ENCODE measurements around the gene TMC8. TPM values are rescaled to one million over a fixed set of nuclear protein-coding genes. Genes with fewer than 3 reads are reported as not detected.
"Not testable (repeated sequence)": the region's sequence is repeated elsewhere in the genome, so short reads cannot be mapped to it uniquely, and the experiment has no call there.

Gene TMC8
- polyA plus RNA-seq, 3 donors, result 1.1 to 3.5 (median 2.4) TPM

DNA sequence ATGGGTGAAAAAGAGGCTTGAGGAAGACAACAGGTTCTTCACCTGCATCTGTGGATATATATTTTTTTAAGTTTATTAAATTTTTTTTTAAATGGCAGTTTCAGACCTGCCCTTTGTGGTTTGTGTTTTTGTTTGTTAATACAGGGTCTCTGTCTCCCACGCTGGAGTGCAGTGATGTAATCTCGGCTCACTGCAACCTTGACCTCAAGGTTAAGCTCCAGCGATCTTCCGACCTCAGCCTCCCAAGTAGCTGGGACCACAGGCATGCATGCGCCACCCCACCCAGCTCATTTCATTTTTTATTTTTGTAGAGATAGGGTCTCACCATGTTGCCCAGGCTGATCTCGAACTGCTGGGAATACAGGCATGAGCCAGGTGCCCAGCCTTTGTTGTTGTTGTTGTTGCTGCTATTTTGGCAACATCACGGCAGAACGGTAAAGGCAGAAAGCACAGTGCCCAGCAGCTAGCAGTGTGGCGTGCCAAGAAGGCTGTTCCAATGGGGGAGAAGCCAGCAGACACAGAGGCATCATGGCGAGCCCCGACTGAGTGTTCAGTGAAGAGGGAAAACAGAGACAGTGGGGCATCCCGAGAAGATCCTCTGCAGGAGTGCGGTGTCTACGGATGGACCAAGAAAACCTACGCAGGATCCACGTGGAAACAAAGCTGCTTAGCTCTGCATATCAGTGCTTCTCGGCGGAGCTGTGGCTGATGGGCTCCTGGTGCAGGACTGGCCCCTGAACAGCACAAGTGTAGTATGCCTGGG is 21.7 kb upstream of the TMC8 start:
- DNase-seq (ENCODE audit: extremely low read depth in 1 of 11, low read depth in 9 of 11, low spot score in 4 of 11), result no peak

DNA sequence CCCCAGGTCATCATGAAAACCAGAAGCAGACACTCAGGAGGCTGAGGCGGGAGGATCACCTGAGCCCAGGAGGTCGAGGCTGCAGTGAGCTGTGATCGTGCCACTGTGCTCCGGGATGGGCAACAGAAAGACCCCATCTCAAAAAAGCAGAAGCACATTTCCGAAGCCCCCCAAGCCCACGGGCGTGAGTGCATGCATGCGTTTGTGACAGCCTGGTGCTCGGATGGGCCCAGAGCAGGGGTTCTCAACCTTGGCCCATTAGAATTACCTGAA is 21.1 kb upstream of the TMC8 start:
- no peak for DNase-seq (ENCODE audit: extremely low read depth in 1 of 11, low read depth in 9 of 11, low spot score in 4 of 11)

DNA sequence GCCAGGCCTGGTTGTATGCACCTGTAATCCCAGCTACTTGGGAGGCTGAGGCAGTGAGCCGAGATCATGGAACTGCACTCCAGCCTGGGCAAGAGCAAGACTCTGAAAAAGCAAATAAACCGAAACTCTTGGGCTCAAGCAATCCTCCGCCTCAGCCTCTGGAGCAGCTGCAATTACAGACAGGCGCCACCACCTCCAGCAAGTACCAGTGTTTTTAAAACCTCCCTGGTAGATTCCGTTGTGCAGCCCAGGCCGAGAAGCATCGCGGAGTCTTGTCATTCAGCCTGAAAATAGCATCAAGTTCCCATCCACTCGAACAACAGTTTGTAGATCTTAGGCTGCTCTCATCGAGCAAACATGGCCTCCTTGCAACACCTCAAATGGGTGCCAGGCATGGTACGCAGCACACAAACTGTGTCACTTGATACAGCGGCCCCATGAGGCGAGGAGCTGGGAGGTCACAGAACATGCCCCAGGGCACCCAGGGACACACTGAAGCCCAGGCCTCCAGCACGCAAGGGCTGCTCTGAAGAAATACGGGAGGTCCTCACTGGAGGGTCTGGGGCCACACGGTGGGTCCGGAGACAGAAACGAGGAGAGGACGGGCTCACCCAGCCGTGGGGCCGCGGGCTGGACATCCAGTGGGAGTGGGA is 20.1 kb upstream of the TMC8 start:
- no peak for DNase-seq (ENCODE audit: extremely low read depth in 1 of 11, low read depth in 9 of 11, low spot score in 4 of 11)

DNA sequence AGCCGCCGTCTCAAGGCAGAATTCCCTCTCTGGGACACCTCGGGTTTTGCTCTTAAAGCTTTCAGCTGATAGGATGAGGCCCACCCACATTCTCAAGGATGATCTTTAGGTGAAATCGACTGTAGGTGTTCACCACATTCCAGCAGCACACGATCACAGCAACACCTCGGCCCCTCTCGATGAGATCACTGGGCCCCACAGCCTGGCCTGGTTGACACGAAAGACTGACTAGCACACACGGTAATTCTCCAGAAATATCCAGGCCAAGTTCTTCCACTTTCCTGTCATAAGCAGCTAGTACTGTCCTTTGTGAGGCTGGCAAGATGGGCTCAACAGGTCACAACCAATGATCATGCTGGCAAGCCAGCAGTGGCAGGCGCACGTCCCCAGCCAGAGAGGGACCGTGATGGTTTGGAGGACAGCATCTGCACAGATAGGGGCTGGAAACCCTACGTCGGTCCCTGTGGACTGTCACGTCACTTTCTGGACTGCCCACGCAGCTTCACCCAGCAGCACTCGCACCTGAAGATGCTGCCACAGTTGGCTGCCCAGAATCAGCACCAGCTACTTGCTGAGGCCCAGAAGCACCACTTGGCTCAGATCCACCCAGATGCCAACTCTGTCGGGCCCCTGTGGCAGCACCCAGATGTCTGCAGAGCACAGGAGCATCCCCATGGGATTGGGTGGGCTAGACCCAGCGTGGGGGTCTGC is 19.4 kb upstream of the TMC8 start:
- DNase-seq (ENCODE audit: extremely low read depth in 1 of 11, low read depth in 9 of 11, low spot score in 4 of 11), result no peak

DNA sequence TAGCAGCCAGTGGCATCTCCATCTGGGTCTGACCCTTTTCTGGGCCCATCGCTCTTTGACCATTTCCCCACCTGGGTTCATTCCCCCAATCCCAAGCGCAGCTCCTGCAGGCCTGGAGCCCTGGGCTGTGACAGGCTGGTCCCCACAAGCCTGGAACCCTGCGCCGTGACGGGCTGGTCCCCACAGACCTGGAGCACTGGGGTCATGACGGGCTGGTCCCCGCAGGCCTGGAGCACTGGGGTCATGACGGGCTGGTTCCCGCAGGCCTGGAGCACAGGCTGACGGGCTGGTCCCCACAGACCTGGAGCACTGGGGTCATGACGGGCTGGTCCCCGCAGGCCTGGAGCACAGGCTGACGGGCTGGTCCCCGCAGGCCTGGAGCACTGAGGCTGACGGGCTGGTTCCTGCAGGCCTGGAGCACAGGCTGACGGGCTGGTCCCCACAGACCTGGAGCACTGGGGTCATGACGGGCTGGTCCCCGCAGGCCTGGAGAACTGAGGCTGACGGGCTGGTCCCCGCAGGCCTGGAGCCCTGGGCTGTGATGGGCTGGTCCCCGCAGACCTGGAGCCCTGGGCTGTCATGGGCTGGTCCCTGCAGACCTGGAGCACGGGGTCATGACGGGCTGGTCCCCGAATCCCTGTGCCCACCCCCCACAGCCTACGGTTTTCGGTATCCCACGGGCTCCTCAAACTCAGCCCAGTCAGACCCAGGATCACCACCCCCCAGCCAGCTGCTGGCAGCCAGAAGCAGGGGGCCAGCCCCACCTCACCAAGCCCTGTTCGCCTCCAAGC is 18.6 kb upstream of the TMC8 start:
- DNase-seq (ENCODE audit: extremely low read depth in 1 of 11, low read depth in 9 of 11, low spot score in 4 of 11), result no peak

DNA sequence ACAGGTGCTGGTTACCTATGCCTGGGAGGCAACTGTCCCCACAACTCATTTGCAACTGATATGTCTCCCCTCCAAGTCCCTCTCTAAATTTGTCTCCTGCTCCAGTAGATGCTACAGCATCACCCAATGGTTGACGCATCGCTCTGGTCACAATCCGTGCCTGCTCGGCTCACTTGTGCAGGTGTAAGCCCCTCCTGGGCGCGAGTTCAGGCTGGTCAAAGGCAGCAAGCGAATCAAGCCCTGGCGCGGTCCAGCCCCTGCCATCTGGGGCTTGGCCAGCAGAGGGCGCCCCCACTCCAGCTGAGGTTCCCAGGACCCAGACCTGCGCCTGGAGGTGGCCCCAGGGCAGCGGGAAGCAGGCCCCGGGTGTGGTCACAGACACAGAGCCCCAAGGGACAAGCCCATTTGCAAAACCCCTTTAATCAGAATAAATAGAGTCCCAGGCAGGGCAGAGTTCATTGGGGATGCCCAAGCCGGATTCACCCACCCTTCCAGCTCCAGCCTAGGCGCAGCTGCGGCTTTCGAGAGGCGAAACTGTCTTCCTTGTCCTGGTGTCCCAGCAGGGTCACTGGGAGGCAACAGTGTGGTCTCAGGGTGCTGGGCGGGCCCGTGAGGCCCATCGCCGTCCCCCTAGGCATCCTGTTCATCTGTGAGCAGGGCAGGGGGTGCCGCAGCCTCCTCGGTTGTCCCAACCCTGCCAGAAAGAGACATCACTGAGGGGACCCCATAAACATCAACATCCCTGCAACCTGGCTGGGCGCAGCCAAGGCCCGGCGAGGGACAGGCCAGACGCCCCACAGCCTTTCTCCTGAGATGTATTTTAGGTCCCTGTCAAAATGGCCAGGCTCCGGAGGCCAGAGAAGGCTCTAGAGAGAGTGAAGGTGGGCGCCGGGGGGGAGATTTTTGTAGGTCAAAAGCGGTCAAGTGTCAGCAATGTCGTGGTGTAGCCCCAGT is 17.8 kb upstream of the TMC8 start:
- DNase-seq (ENCODE audit: extremely low read depth in 1 of 11, low read depth in 9 of 11, low spot score in 4 of 11), result peak in 1 of 11 donors; percentile 51

DNA sequence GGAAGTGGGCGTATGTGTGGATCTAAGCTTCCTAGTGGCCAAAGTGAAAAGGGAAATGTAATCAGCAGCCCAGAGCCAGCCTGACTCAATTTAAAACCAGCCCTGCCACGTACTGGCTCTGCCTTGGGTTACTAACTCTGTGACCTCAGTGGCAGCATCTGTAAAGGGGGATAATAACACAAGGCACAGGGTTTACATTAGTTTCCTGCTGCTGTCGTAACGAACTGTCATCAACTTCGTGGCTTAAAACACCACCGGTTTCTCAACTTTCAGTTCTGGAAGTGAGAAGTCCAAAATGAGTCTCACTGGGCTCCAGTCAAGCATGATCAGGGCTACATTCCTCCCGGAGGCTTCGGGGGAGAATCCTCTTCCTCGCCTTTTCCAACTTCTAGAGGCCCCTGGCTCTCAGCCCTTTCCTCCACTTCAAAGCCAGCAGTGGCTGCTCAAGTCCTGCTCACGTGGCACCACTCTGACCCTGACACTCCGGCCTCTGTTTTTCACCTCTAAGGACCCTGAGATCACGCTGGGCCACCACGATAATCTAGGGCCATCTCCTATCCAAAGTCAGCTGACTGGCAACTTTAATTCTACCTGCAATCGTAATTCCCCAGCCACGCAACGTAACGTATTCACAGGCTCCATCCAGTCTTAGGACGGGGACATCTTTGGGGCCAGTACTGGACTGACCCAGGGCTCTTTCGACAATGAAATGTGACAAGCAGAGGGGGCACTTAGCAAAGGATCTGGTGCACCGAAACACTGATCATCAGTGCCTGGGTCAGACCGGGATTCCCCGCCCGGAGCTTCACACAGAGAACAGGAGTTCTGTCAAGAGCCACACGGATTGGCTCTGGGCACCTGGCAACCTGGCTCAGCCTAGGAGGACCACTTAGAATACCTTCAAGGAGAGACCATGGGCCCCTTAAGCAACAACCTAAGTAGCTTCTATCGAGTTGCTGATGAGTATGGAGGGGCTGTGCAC is 16.5 kb upstream of the TMC8 start:
- no peak for DNase-seq (ENCODE audit: extremely low read depth in 1 of 11, low read depth in 9 of 11, low spot score in 4 of 11)

DNA sequence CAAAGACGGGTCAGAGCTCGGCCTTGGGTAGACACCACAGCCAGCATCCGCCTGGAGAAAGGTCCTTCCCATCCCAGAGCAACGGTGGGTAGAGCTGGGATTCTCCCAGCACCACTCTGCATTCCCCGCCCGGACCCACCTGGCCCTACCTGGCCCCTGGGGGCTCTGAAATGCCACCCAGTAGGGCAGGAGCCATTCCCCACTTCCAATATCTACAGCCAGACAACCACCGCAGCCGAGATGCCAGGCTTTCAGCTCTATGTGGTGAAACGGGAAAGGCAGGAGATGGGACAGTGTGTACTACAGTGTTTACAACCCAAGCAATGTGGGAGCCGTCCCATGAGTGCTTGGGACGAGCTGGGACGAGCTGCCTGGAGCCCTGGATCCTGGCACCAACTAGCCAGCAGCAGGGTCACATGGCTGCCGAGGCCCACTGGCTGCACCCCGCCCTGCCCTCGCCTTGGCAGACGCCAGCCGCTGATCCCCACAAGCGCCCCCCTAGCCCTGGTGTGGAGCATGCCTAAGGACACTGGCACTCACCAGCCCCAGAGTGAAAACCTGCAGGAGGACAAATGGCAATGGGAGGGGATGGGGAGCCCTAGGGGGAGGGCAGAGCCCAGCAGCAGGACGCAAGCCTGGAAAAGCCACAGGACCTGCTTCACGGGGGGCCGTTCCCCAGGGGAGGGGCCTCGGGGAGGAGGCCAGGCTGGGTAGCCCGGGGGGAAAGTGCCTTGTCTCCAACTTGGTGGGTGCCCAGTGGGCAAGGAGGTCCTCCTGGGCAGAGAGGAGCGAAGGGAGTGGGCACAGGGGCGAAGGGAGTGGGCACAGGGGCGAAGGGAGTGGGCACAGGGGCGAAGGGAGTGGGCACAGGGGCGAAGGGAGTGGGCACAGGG is 15.5 kb upstream of the TMC8 start:
- no peak for DNase-seq (ENCODE audit: extremely low read depth in 1 of 11, low read depth in 9 of 11, low spot score in 4 of 11)

DNA sequence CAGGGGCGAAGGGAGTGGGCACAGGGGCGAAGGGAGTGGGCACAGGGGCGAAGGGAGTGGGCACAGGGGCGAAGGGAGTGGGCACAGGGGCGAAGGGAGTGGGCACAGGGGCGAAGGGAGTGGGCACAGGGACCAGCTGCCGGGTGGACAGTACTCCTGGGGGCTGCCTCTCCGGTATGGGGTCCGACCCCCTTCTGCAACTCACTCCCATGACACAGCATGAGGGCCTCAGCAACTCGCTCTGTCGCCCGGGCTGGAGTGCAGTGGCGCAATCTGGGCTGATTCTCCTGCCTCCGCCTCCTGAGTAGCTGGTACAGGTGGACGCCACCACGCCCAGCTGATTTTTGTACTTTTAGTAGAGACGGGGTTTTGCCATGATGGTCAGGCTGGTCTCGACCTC is 14.8 kb upstream of the TMC8 start:
- DNase-seq (ENCODE audit: extremely low read depth in 1 of 11, low read depth in 9 of 11, low spot score in 4 of 11), result not testable (repeated sequence)

DNA sequence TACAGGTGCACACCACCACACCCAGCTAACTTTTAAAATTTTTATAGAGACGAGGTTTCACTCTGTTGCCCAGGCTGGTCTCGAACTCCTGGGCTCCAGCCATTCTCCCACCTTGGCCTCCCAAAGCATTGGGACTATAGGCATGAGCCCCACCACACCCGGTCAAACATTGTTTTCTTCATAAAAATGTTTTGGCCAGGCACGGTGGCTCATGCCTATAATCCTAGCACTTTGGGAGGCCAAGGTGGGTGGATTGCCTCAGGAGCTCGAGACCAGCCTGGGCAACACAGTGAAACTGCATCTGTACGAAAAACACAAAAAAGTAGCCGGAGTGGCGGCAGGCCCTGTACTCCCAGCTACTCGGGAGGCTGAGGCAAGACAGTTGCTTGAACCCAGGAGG is 14.2 kb upstream of the TMC8 start:
- DNase-seq (ENCODE audit: extremely low read depth in 1 of 11, low read depth in 9 of 11, low spot score in 4 of 11), result no peak

DNA sequence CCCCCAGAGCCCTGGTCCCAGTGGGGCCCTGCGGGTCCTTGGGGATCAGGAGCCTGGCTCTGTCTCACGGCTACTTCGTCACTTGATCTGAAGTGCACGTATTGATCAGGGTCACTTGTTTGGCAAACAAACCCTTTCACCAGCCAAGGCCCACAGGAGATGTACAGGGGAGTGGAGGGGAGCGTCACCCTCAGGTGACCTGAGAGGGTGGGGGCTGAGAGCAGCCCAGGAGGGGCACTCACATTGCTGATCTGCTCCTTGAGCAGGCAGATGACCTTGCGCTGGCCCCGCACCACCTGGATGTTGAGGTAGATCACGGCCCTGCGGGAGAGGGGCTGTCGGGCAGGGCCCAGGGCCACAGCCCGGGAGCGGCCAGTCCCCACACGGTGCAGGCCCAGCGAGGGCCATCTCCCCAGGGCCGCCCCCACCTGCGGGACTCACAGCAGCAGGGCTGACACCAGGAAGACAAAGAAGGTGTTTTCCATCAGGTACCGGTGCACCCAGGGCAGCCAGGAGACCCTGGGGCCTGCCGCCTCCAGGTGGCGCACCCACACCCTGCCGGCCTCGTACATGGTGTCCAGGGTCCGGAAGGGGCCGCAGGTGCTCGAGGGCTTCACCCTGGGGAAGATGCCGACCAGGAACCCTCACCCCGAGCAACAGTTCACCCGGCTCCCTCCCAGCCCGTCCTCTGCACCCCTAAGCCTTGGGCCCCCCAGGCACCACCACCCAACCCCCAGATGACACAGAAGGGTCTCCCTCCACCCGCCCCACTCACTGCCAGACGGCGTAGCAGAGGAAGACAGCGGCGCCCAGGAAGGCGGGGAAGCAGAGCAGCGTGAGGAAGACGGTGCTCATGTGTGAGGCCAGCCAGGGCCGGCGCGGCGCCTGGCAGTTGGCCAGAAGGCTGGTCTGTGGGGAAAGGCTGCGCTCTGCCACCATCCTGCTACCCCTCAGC is 13.3 kb upstream of the TMC8 start:
- DNase-seq (ENCODE audit: extremely low read depth in 1 of 11, low read depth in 9 of 11, low spot score in 4 of 11), result no peak

DNA sequence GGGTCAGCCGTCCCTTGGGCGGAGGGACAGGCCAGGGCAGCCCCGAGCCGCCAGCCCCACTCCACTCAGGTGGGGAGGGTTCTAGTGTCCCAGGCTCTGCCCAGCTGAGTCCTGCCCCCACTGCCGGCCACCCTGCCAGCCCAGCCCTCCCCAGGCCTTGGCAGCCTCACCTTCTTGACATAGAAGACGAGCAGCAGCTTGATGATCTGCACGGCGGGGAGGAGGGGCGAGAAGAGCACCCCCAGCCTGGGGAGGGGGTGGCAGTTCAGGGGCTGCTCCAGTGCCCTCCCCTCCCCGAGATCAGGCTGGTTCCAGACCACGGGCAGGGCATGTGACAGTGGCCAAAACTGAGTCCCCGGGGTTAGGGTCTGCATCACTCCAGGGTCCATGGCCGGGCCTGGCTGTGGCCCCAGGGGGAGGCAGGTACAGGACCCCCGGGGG is 11.8 kb upstream of the TMC8 start:
- DNase-seq (ENCODE audit: extremely low read depth in 1 of 11, low read depth in 9 of 11, low spot score in 4 of 11), result no peak

DNA sequence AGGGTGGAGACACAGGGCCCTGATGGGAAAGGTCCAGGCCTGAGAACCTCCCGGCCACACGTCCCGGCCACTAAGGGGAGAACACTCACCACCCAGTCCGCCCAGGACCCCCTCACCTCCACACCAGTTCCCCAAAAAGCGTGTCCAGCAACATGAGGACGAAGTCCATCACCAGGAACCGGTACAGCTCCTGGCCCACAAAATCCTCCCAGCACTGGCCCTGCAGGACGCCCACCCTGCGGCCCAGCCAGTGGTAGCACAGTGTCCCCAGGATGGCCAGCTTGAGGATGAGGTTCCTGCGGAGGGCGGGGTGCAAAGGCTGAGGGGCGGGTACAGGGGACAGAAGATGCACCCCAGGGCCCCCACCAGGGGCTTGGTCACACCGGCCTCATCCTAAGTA is 10.0 kb upstream of the TMC8 start:
- no peak for DNase-seq (ENCODE audit: extremely low read depth in 1 of 11, low read depth in 9 of 11, low spot score in 4 of 11)

DNA sequence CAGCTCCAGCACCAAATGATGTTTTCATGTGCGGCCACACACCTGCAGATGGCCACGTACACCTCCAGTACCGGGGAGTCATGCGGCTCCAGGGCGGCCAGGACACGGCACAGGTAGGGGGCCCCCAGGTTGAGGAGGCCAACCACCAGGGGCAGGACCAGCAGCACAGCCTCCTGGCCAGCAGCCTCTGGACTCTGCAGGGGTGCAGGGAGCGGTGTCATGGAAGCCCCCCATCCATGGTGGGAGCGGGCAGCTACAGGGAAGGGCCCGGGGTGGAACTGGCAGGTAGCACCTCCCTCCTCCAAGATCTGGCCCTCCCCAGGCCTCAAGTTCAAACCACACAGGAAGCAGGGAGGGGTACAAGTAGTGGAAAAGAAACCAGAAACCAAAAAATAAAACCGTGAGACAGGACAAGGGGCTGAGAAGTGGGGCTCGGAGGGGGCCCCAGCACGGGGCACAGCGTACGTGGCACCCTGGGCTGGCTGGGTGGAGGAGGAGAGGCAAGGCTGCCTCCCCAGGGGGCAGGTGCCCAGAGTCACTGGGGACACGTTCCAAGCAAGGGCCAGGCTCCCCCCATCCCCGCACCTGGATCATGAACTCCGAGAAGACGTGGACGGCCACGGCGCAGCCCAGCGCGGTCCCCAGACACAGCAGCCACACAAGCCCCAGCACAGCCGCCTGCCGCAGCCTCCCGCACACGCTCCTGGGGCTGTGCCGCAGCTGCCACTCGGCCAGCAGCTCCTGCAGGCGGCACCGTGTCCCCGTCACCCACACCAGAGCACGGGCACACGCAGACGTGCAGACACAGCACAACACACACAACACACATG is 9.4 kb upstream of the TMC8 start:
- DNase-seq (ENCODE audit: extremely low read depth in 1 of 11, low read depth in 9 of 11, low spot score in 4 of 11), result no peak

DNA sequence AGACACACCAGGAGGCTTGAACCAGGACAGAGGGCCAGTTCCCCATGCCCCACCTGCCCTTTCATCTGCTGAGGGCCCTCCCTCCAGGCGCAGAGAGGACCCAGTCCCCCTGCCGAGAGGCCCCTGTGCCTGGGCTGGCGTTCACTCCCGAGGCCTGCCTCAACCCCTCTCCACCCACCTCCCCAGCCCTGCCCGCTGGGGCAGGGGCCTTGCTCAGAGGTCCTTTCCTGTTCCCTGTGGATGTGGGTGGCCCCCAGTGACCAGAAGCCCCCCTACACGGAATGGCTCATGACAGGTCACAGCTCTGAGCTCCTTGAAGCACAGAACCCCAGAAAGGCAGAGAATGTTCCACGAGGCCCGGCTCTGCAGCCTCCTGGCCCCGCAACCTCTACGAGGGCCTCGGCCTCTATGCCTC is 8.8 kb upstream of the TMC8 start:
- no peak for DNase-seq (ENCODE audit: extremely low read depth in 1 of 11, low read depth in 9 of 11, low spot score in 4 of 11)

Data from renal cortex interstitium (tissue), 11 donors.